OCI-LY7 (cell line): ENCODE data around the gene RNASET2.
"Not testable (repeated sequence)": the region's sequence is repeated elsewhere in the genome, so short reads cannot be mapped to it uniquely, and the experiment has no call there.

ENCODE experiments used
- CTCF ChIP-seq: fragments of 200-600 bp; sonication (generic); conservative IDR thresholded peaks from 2 replicates; pipeline ENCODE4 v1.5.1; 2014; ENCODE audit warnings: mild to moderate bottlenecking, antibody characterized with exemption, low read length, moderate library complexity, mixed read lengths
- EZH2phosphoT487 ChIP-seq: fragments of 200-600 bp; sonication (generic); IDR thresholded peaks from 2 replicates; pipeline ENCODE4 v1.6.1; 2018; ENCODE audit warnings: low read depth, borderline replicate concordance, mild to moderate bottlenecking, mixed run types, antibody characterized with exemption, low read length, moderate library complexity, mixed read lengths

DNA sequence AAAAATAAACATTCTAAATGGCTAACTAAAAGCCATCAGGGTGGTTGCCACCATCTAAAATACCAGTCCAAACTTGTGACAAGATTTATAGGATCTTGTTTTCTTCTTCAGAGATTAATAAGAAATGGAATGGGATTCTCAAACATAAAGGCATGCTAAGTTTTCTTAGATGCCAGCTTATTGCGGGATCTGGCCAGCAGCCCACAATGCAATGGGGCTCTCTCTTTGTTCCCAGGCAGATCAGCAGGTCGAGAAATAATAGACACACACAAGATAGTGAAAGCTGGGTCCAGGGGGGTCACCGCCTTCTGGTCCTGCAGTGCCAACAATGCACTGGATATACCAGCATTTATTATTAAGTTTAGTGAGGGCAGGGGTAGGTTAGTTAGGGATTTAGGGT lies 41.4 kb downstream of the RNASET2 start:
- TF ChIP-seq CTCF, EZH2phosphoT487: not testable (repeated sequence)
